IPS-18c (cell line): Measurements from ENCODE around the gene GPC5.

Source experiments
- H3K4me3 ChIP-seq: 2 replicates; pipeline ENCODE4 v1.7.0; 2013; ENCODE audit warnings: low read depth, mild to moderate bottlenecking, low read length, moderate library complexity; ENCODE audit not compliant: insufficient read depth
- H3K9me3 ChIP-seq: one replicate; pipeline ENCODE4 v1.6.1; 2013; ENCODE audit warnings: mild to moderate bottlenecking, low read length, moderate library complexity; ENCODE audit not compliant: control insufficient read depth, insufficient read depth

Gene GPC5

DNA sequence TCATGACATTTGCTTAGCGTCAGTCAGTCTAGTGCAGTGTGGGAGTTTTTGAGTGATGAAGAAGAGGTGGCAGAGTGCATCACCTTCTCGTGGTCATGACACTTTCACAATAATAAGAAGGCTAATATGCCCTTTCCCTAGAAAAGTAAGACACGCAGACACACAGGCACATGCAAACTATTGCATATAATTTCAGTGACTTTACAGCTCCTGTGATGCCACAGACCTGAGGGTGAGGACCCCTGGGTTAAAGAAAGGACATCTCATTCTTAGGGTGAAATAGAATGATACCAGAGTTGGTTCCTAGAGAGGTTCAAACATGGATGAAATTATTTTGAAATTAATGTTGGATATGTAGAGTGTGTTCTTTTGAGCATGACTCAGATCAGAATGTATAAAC is 300.3 kb downstream of the GPC5 start:
- no peak overlapping the region for H3K4me3 ChIP-seq
- H3K9me3 ChIP-seq = no peaks in the 10 kb centered on the region

DNA sequence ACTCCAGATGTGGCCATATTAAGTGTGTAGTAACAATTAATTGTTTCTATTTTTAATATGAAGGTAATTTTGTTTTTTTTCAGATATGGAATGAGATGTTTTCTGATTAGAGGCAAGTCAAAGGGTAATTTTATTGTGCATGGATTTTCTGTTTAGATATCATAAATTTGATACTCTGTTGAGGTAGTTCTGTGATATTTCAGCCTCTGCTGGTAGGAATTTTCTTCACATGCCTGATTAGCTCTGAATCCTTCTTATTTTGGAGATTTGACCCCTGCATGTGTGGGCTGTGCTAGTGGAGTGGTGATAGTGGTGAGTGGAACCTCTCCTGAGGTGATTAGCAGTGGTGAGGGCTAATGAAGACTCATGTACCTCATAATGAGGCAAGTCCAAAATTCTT is 301.4 kb downstream of the GPC5 start:
- Histone ChIP-seq H3K9me3 (no peaks in the 10 kb centered on the region), H3K4me3 (no peak overlapping the region)

DNA sequence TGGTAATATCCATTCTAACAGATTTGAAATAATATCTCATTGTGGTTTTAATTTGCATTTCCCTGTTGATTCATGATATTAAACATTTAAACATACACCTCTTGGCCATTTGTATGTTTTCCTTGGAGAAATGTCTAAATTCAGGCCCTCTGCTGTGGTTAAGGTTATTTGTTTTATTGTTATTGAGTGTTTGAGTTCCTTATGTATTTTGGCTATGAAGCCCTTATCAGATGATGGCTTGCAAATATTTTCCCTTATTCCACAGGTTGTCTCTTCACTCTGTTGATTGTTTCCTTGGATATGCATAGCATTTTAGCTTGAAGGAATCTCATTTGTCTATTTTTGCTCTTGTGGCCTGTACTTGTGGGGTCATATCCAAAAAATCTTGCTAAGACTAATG is 303.6 kb downstream of the GPC5 start:
- H3K4me3 ChIP-seq = no peak overlapping the region
- H3K9me3 ChIP-seq = no peaks in the 10 kb centered on the region

DNA sequence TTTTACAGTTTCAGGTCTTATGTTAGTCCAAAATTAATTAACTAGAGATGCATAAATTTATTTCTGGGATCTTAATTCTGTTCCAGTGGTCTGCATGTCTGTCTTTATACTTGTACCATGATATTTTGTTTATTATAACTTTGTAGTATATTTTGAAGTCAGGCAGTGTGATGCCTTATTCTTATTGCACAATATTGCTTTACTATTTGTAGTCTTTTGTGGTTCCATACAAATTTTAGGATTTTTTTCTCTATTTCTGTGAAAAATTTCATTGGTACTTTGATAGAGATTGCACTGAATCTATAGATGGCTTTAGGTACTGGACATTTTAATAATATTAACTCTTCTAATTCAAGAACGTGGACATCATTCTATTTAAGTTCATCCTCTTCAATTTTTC is 304.0 kb downstream of the GPC5 start:
- Histone ChIP-seq H3K4me3 (no peak overlapping the region), H3K9me3 (no peaks in the 10 kb centered on the region)

DNA sequence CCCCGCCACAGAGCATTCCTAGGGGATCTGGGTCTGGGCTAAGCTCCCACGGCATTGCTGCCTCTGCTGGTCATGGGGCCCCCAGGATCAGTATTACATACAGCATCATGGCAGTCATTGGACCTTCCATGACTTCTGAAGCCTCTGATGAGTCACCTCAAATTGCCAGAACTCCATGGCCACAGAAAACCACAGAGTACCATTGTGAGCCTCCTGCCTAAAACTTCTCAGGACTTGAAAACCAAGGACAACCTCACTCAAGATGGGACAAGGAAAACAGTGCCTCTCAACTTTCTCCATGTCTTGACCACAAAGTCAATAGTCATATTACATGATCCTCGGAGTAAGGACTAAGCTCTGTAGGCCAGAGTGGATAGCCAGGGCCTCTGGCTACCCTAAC is 306.0 kb downstream of the GPC5 start:
- Histone ChIP-seq H3K4me3 (no peak overlapping the region), H3K9me3 (no peaks in the 10 kb centered on the region)

DNA sequence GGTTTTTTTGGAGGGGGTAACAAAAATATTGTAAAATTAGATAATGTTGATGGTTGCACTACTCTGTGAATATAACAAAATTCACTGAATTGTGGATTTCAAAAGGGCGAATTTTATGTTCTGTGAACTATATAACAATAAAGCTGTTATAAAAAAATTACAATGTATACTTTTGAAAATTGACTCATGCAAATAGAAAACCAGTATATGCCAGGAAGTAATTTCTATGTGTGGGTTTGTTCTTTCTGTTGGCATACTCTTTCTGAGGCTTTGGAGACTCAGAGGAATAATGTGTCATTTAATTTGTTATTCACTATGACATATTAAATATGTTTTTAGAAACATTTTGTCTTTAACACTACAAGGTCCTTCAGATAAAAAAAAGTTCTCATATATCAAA is 310.1 kb downstream of the GPC5 start:
- Histone ChIP-seq H3K9me3 (no peaks in the 10 kb centered on the region), H3K4me3 (no peak overlapping the region)

DNA sequence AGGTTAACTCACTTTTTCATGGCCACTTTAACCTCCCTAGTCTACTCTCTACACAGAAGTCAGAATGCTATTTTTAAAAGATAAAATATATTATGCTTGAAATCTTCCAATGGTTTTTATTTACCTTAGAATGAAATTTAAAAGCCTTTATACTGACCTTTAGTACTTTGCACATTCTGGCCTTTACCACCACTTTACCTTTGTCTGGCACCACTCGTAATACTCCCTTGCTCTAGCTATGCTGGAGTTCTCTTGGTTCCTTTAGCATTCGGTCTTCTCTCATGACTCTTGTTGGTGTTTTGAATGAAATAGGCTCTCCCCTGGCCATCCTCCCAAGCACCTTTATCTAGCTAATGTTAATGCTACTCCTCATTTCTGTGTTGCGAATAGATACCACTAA is 310.8 kb downstream of the GPC5 start:
- no peaks in the 10 kb centered on the region for H3K9me3 ChIP-seq
- no peak overlapping the region for H3K4me3 ChIP-seq

DNA sequence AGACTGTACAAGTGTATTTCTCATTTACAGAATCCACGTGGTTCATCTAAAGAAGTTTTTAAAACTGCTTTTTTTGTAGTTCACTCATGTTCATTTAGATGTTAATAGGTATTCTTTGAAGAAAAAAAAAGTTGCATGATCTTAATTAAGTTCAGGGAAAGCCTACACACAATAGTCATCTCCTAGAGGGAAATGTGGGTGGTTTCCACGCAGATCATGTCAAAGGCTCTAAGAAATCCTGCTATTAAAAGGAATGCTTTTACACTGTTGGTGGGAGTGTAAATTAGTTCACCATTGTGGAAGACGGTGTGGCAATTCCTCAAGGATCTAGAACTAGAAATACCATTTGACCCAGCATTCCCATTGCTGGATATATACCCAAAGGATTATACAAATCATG is 312.3 kb downstream of the GPC5 start:
- H3K9me3 ChIP-seq = no peaks in the 10 kb centered on the region
- no peak overlapping the region for H3K4me3 ChIP-seq

DNA sequence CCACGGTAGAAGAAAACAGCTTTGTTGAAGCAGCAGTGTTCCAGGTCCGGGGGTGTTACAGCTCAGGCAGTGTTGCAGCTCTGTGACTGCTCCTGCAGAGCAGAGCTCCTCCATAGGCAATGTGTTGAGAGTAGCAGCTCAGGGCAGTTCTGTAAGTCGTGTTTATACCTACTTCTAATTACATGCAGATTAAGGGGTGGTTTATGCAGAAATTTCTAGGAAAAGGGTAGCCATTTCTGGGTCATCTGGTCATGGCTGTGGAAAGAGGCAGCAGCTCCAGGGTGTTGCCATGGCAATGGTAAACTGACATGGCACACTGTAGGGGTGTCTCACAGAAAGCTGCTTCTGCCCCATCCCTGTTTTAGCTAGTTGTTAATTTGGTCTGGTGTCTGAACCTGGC is 316.4 kb downstream of the GPC5 start:
- no peaks in the 10 kb centered on the region for H3K9me3 ChIP-seq
- no peak overlapping the region for H3K4me3 ChIP-seq

DNA sequence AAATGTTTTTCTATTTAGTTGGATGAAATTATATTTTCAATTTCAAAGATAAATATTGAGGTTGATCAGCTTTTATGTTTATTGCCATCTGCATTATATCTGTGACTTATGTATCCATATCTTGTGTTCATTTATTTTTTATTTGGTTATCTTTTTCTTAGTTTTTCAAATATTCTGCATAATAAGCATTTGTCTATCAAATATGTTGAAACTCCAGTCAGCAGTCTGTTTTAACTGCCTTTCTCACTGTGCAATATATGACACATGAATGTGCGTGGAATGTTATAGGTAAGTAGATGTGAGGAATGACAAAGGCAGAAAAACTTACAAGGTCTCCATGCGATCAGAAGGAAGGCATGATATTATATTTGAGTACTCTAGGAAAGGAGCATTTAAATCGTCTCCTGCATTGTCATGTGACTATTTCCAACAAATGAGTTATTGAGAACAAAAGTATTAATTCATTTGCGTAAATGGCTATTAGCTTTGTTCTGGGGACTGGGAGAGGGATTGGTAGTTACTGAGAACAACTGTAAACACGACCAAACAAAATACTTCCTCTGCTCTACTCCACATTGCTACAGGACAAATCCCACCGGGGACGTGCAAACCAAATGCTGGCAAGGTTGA is 318.1 kb downstream of the GPC5 start:
- no peak overlapping the region for H3K4me3 ChIP-seq
- H3K9me3 ChIP-seq = no peaks in the 10 kb centered on the region

DNA sequence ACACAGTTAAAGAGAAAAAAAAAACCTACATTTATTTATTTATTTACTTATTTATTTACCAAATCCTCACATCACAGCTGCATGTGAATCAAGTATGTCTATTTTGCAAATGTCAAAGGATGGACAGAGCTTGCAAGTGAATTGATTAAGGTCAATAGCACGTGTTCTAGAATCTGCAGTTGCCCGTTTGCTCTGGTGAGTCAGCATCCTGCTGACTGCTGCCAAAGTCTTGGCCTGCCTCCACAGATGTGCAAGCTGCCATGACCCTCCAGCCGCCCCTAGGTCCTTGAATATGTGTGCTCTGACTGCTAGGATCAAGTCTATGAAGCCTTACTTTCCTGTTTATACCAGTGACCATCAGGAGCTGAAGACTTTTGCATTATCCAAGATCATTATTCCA is 320.6 kb downstream of the GPC5 start:
- H3K9me3 ChIP-seq = no peaks in the 10 kb centered on the region

DNA sequence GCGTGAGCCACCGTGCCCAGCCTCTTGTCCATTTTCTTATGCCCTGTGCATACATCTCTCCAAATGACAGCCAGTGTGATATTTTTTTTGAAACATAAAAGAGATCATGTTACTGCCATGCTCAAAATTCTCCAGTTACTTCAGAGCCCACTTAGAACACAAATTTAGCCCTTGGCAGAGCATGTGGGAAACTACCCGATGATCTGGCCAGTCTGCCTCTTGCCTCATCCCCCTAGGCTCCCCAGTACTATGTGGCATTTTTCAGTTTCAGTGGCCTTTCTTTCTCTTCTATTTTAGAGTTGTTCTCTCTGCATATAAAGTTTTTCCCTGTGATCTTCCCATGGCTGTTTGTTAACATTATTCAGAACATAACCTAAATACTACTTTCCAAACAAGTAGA is 323.0 kb downstream of the GPC5 start:
- H3K9me3 ChIP-seq = no peaks in the 10 kb centered on the region
- no peak overlapping the region for H3K4me3 ChIP-seq

More for the DNA sequence above, 320.6 kb downstream of the GPC5 start:
- no peak overlapping the region for H3K4me3 ChIP-seq

DNA sequence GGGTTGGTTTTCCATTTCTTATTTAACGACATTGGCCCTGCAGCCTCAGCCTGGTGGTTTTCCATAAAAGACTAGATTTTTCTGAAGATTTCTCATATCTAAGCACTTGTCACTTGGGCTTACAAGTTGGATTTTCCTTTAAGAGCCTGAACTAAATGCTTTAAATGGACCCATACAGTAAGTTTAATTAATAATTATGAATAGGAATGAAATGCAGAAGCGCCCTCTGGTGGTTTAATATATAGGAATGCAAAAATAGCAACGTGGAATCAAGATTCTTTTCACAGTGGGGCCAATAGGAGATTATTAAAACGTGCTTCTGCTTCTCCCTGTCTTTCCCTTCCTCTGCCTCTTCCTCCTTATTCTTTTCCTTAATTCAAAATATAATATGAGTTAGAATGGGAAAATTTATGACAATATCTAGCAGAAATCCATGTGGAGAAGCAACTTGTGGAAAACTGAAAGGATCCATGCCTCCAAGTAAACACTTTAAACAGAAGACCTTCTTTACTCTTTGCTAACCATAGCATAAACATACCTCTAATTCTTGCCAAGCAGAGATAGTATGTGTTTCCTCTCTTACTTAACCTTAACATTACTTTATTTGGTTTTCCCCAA is 324.0 kb downstream of the GPC5 start:
- no peak overlapping the region for H3K4me3 ChIP-seq

DNA sequence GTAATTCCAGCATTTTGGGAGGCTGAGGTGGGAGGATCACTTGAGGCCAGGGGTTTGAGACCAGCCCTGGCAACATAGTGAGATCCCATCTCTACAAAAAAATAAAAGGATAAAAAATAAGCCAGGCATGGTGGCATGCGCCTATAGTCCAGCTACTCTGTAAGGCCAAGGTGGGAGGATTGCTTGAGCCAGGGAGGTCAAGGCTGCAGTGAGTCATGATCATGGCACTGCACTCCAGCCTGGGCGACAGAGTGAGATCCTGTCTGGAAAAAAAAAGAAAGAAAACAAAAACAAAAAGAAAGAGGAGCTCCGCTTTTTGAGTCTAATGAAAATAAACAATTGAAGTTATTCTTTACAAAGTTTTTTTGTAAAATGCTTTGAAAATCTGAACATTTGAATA is 326.2 kb downstream of the GPC5 start:
- no peaks in the 10 kb centered on the region for H3K9me3 ChIP-seq
- H3K4me3 ChIP-seq = no peak overlapping the region

More for the DNA sequence above, 324.0 kb downstream of the GPC5 start:
- H3K9me3 ChIP-seq = no peaks in the 10 kb centered on the region

DNA sequence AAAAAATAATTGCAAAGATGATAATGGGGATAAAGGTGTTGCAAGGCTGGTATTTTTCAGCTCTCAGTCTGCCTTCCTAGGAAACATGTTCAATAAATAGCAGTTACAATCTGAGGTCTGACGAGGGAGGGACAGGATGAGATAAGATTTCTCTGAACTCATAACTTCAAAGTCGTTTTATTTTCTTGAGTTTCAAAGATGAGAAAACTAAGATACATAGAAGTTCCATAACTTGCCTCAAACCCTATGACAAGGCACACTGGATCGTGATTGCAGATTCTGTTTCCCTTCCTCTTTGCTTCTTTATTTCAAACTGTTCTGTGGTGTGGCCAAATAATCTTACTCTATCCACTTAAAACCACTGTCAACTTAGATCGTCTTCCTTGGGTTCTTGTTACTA is 327.2 kb downstream of the GPC5 start:
- no peak overlapping the region for H3K4me3 ChIP-seq
- no peaks in the 10 kb centered on the region for H3K9me3 ChIP-seq

DNA sequence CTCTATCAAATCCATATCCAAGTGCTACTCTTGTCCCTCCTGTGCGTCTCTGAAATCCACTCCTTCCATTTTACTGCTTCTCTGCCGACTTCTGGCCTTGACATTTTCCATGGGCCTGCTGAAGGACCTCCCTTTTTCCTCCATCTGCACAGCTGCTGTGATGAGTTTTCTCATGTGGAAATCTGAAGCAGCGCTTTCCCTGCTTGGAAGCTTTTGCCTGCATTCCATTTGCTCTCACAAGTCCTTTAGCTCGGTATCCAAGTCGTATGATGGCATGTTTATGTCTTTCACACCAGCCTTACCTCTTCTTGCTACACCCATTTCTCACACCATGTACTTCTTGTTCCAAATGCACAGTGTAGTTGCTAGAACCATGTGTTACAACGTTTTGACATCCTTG is 328.2 kb downstream of the GPC5 start:
- Histone ChIP-seq H3K9me3 (no peaks in the 10 kb centered on the region), H3K4me3 (no peak overlapping the region)

DNA sequence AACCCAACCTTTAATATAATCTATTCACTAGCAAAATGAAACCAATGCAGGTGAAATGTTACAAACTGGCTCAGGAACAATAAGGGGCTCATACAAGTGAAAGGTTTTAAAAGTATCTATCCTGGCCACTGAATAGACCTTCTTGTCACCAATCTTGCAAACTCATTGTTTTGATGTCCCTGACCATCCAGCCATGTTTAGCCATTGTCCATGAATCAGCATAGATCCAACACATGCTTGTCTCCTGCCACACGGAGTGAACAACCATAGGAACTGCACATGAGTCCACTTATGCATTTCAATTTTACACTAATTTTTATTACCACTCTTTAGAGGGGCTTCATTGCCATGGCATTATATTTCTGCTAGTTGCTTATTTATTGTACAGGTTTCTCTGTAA is 331.4 kb downstream of the GPC5 start:
- H3K9me3 ChIP-seq = no peaks in the 10 kb centered on the region
- H3K4me3 ChIP-seq = no peak overlapping the region

DNA sequence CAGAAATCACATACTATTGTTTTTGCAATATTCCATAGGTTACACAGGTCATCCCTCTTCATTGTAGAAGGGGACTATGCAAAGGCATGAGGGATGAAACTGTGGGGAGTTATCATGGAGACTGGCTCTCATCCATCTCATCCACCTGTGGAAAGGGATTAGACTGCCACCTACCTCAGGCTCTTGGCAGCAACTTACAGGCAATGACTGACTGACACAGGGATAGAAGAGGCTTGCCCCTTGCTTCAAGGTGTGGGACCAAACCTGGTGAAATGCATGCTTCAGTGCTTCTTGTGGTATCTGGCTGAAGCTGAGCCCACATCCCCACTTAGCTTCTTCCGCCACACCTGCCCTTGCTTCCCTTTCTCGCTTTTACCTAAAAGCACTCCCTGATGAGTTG is 341.3 kb downstream of the GPC5 start:
- Histone ChIP-seq H3K9me3 (no peaks in the 10 kb centered on the region), H3K4me3 (no peak overlapping the region)

DNA sequence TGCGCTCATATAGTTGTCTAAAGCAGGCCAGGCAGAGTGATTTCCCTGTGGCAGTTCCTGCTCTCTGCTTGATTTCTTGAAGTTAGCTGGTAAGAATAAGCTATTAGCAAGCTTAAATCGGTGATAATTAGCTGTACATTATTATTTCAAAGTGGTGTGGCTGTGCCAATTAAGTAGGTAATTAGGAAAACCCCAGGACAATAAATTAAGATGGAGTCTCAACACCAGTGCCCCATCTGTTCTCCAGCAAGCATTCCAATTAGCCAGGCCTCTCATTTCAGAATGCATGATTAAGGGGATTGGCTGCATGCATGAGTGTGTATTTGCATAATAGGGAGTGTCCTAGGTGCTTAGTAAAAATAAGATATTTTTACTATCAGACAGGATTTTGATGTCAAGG is 342.3 kb downstream of the GPC5 start:
- H3K4me3 ChIP-seq = no peak overlapping the region
- no peaks in the 10 kb centered on the region for H3K9me3 ChIP-seq
